Hepatocyte (in vitro differentiated cells): ENCODE measurements around the gene NXN. TPM values are rescaled to one million over a fixed set of nuclear protein-coding genes. Genes with fewer than 3 reads are reported as not detected.
A peak's percentile ranks its signal among the peaks of the same experiment; 100 is the strongest.
"Not testable (repeated sequence)": the region's sequence is repeated elsewhere in the genome, so short reads cannot be mapped to it uniquely, and the experiment has no call there.

Experiments
- DNase-seq: peaks from one replicate; pipeline ENCODE4 v3.0.0-alpha.2; 2016; ENCODE audit warnings: low spot score
- H2AFZ ChIP-seq: fragments of 200-600 bp; sonication (generic); 2 replicates; pipeline ENCODE4 v1.6.0; 2016; ENCODE audit warnings: antibody characterized with exemption, mild to moderate bottlenecking
- H3K27ac ChIP-seq: fragments of 200-600 bp; sonication (generic); 2 replicates; pipeline ENCODE4 v1.5.1; 2016; ENCODE audit warnings: mild to moderate bottlenecking
- H3K27me3 ChIP-seq: fragments of 200-600 bp; sonication (generic); 2 replicates; pipeline ENCODE4 v1.6.1; 2016
- H3K36me3 ChIP-seq: fragments of 200-600 bp; sonication (generic); replicated peaks from 2 replicates; pipeline ENCODE4 v1.5.1; 2016; ENCODE audit warnings: low read depth; ENCODE audit not compliant: insufficient read depth
- H3K4me1 ChIP-seq: fragments of 200-600 bp; sonication (generic); 2 replicates; pipeline ENCODE4 v1.5.1; 2016; ENCODE audit warnings: mild to moderate bottlenecking, moderate library complexity; ENCODE audit not compliant: insufficient read depth
- H3K4me2 ChIP-seq: fragments of 200-600 bp; sonication (generic); 2 replicates; pipeline ENCODE4 v1.6.0; 2016
- H3K4me3 ChIP-seq: fragments of 200-600 bp; sonication (generic); 2 replicates; pipeline ENCODE4 v1.5.1; 2016; ENCODE audit warnings: mild to moderate bottlenecking
- H3K79me2 ChIP-seq: fragments of 200-600 bp; sonication (generic); 2 replicates; pipeline ENCODE4 v1.6.0; 2017; ENCODE audit warnings: mild to moderate bottlenecking
- H3K9me2 ChIP-seq: fragments of 200-600 bp; sonication (generic); replicated peaks from 2 replicates; pipeline ENCODE4 v1.6.0; 2017; ENCODE audit warnings: mild to moderate bottlenecking; ENCODE audit not compliant: insufficient read depth
- H3K9me3 ChIP-seq: fragments of 200-600 bp; sonication (generic); 2 replicates; pipeline ENCODE4 v1.5.1; 2016; ENCODE audit warnings: low read depth, mild to moderate bottlenecking
- H4K20me1 ChIP-seq: fragments of 200-600 bp; sonication (generic); 2 replicates; pipeline ENCODE4 v1.6.0; 2016; ENCODE audit warnings: mild to moderate bottlenecking; ENCODE audit not compliant: insufficient read depth, poor library complexity, severe bottlenecking
- CTCF ChIP-seq: fragments of 200-600 bp; sonication (generic); IDR thresholded peaks from 2 replicates; pipeline ENCODE4 v1.5.1; 2016; ENCODE audit warnings: antibody characterized with exemption, mild to moderate bottlenecking; ENCODE audit not compliant: poor library complexity
- EZH2 ChIP-seq: fragments of 200-600 bp; sonication (generic); IDR thresholded peaks from 2 replicates; pipeline ENCODE4 v1.6.1; 2016; ENCODE audit warnings: antibody characterized with exemption, mild to moderate bottlenecking, borderline replicate concordance
- EZH2phosphoT487 ChIP-seq: fragments of 200-600 bp; sonication (generic); IDR thresholded peaks from one replicate; pipeline ENCODE4 v1.6.1; 2018; ENCODE audit warnings: antibody characterized with exemption, mild to moderate bottlenecking, low read depth, moderate library complexity; ENCODE audit not compliant: unreplicated experiment, severe bottlenecking
- WGBS: methylation state at CpG from one replicate; pipeline ENCODE4 v1.1.6; 2016; ENCODE audit warnings: low lambda C conversion rate; ENCODE audit errors: missing lambda C conversion rate; 5-methylcytosine and 5-hydroxymethylcytosine counted together
- polyA plus RNA-seq: library from polyadenylated mRNA; unstranded; fragments of >200 nt; fragmentation: Nextera tagmentation; extraction: Ambion mirVana; gene quantifications from 2 replicates; pipeline ENCODE4 v1.2.1, GENCODE V29; 2016
- total RNA-seq: library from RNA; depleted of rRNA; stranded (reverse); fragments of >200 nt; gene quantifications from 2 replicates; pipeline ENCODE4 v1.2.3, GENCODE V29; 2014

NXN gene
- total and polyA plus RNA-seq, 2 experiments from 2014 or later, result 55.0 to 74.1 TPM

- Histone ChIP-seq H3K4me2 (no peak overlapping the region), H2AFZ (no peak overlapping the region), H3K27me3 (no peaks in the 10 kb centered on the region), H4K20me1 (no peaks in the 10 kb centered on the region), H3K4me1 (peaks cover 25% of the 10 kb centered on the region), H3K4me3 (no peak overlapping the region), H3K27ac (peak overlapping the region; percentile 87), H3K9me3 (no peaks in the 10 kb centered on the region), H3K36me3 (no peaks in the 10 kb centered on the region), H3K9me2 (no peaks in the 10 kb centered on the region), H3K79me2 (peaks cover 71% of the 10 kb centered on the region)
- TF ChIP-seq EZH2phosphoT487, result no peak
- no peak for TF ChIP-seq EZH2
- no peak for TF ChIP-seq CTCF
- WGBS, result 94% methylated on average over 15 of the region's 16 CpGs
- DNase-seq, result no peak
These were observed 25.8 kb downstream of the NXN start for GRCh38 chr17:953767-954166.

- not testable (repeated sequence) for H4K20me1 ChIP-seq, H3K9me3 ChIP-seq, DNase-seq, H2AFZ ChIP-seq, H3K4me2 ChIP-seq, H3K9me2 ChIP-seq, H3K36me3 ChIP-seq, H3K4me3 ChIP-seq, H3K27ac ChIP-seq, H3K27me3 ChIP-seq
- WGBS, result 96% methylated on average over 6 of the region's 18 CpGs
- Histone ChIP-seq H3K4me1 (peaks cover 25% of the 10 kb centered on the region), H3K79me2 (peaks cover 66% of the 10 kb centered on the region)
These were observed 27.0 kb downstream of the NXN start for GRCh38 chr17:952592-952991.

GRCh38 chr17:951325-952132 lies 28.0 kb downstream of the NXN start:
- Histone ChIP-seq H3K9me3 (no peaks in the 10 kb centered on the region), H3K4me1 (peaks cover 25% of the 10 kb centered on the region), H3K27ac (peak overlapping the region; percentile 91), H3K36me3 (no peaks in the 10 kb centered on the region), H3K9me2 (no peaks in the 10 kb centered on the region), H3K4me3 (no peak overlapping the region), H3K79me2 (peaks cover 59% of the 10 kb centered on the region), H3K4me2 (peak overlapping the region; percentile 81), H2AFZ (no peak overlapping the region), H4K20me1 (no peaks in the 10 kb centered on the region), H3K27me3 (no peaks in the 10 kb centered on the region)
- 8% methylated on average over 25 of the region's 27 CpGs for WGBS
- no peak for TF ChIP-seq EZH2phosphoT487
- TF ChIP-seq EZH2, result no peak
- TF ChIP-seq CTCF, result no peak
- peak; percentile 75 for DNase-seq

GRCh38 chr17:949623-950303 lies 29.8 kb downstream of the NXN start:
- Histone ChIP-seq H3K4me3 (no peak overlapping the region), H3K9me3 (no peaks in the 10 kb centered on the region), H3K9me2 (no peaks in the 10 kb centered on the region), H3K27me3 (no peaks in the 10 kb centered on the region), H2AFZ (no peak overlapping the region), H3K27ac (peak overlapping the region; percentile 91), H3K36me3 (no peaks in the 10 kb centered on the region), H3K4me2 (peak overlapping the region; percentile 81), H4K20me1 (no peaks in the 10 kb centered on the region), H3K4me1 (peaks cover 25% of the 10 kb centered on the region), H3K79me2 (peaks cover 48% of the 10 kb centered on the region)
- TF ChIP-seq EZH2phosphoT487, result no peak
- TF ChIP-seq CTCF, result no peak
- no peak for TF ChIP-seq EZH2
- DNase-seq, result no peak
- WGBS, result 41% methylated on average over 10 of the region's 12 CpGs
